Measurements from ENCODE around the gene GNG11. TPM values are rescaled to one million over a fixed set of nuclear protein-coding genes. Genes with fewer than 3 reads are reported as not detected.

Gene GNG11
- total RNA-seq, 4 donors from 2014 or later, result 15.3 to 24.3 (median 21.8) TPM

- WGBS, 2 donors, result 70 to 78% methylated on average over 2 of the region's 2 CpGs
- Histone ChIP-seq H3K9me3 (no peaks in the 10 kb centered on the region), H3K27ac (no peak overlapping the region), H3K27me3 (no peaks in the 10 kb centered on the region), H3K4me1 (no peaks in the 10 kb centered on the region), H3K4me3 (no peak overlapping the region), H3K36me3 (no peaks in the 10 kb centered on the region)
- no peak for DNase-seq (ENCODE audit: low spot score in 2 of 2)
- no peak for TF ChIP-seq POLR2A (IDR thresholded peaks at IDR 0.05)
- no peak for TF ChIP-seq EP300 (IDR thresholded peaks at IDR 0.05)
- TF ChIP-seq CTCF (IDR thresholded peaks at IDR 0.05), result no peak
Measured at GRCh38 chr7:93968911-93969620, 47.5 kb downstream of the GNG11 start.

- DNase-seq (ENCODE audit: low spot score in 2 of 2), result no peak
- WGBS, 2 donors, result 67 to 69% methylated on average over 6 of the region's 6 CpGs
- TF ChIP-seq POLR2A (IDR thresholded peaks at IDR 0.05) (no peak), CTCF (IDR thresholded peaks at IDR 0.05) (no peak), EP300 (IDR thresholded peaks at IDR 0.05) (no peak)
Measured at GRCh38 chr7:93972029-93972725, 50.6 kb downstream of the GNG11 start.

GRCh38 chr7:93973134-93973533, 51.6 kb downstream of the GNG11 start:
- DNase-seq (ENCODE audit: low spot score in 2 of 2), result no peak
- WGBS, 2 donors, result 73 to 79% methylated on average over 1 of the region's 1 CpG
- Histone ChIP-seq H3K4me3 (no peak overlapping the region), H3K27me3 (no peaks in the 10 kb centered on the region), H3K4me1 (no peaks in the 10 kb centered on the region), H3K27ac (no peak overlapping the region), H3K9me3 (no peaks in the 10 kb centered on the region), H3K36me3 (no peaks in the 10 kb centered on the region)
- TF ChIP-seq EP300 (IDR thresholded peaks at IDR 0.05) (no peak), POLR2A (IDR thresholded peaks at IDR 0.05) (no peak), CTCF (IDR thresholded peaks at IDR 0.05) (no peak)

More at GRCh38 chr7:93972029-93972725, 50.6 kb downstream of the GNG11 start:
- no peaks in the 10 kb centered on the region for H3K9me3 ChIP-seq
- H3K36me3 ChIP-seq, result no peaks in the 10 kb centered on the region
- H3K4me3 ChIP-seq, result no peak overlapping the region
- H3K27ac ChIP-seq, result no peak overlapping the region
- no peaks in the 10 kb centered on the region for H3K27me3 ChIP-seq
- no peaks in the 10 kb centered on the region for H3K4me1 ChIP-seq

GRCh38 chr7:93977211-93977950, 55.8 kb downstream of the GNG11 start:
- H3K27ac ChIP-seq, result no peak overlapping the region
- TF ChIP-seq POLR2A (IDR thresholded peaks at IDR 0.05) (no peak), EP300 (IDR thresholded peaks at IDR 0.05) (no peak), CTCF (IDR thresholded peaks at IDR 0.05) (no peak)
- no peaks in the 10 kb centered on the region for H3K9me3 ChIP-seq
- WGBS, 2 donors, result 71 to 74% methylated on average over 7 of the region's 7 CpGs
- DNase-seq (ENCODE audit: low spot score in 2 of 2), result no peak
- no peaks in the 10 kb centered on the region for H3K27me3 ChIP-seq
- H3K36me3 ChIP-seq, result no peaks in the 10 kb centered on the region
- H3K4me1 ChIP-seq, result peaks cover 0 to 3% (median 0%) of the 10 kb centered on the region in 4 donors
- no peak overlapping the region for H3K4me3 ChIP-seq

Small RNA genes within 50 kb of the gene (small RNA-seq; reads per million reads assigned to genes)
- not detected for gene AC002076.2

Other genes starting within 250 kb of the GNG11 start
- 1 to 10 TPM in 2 of 4 donors, under 1 TPM in 1, not detected in 1; 0.44 to 4.0 (median 1.8) TPM for gene TFPI2, start 31.0 kb upstream of the GNG11 start, total RNA-seq
- not detected for gene GNGT1, start 15.2 kb upstream of the GNG11 start, total RNA-seq
- 10 to 100 TPM; 15.3 to 24.9 (median 20.0) TPM for gene BET1, start 82.6 kb downstream of the GNG11 start, total RNA-seq